HepG2 (cell line): ENCODE results near the gene GNA14. TPM values are rescaled to one million over a fixed set of nuclear protein-coding genes. Genes with fewer than 3 reads are reported as not detected.

Experiments used
- ATAC-seq: fragments of 200-7000 bp; cut with Tn5 transposase; 3 replicates; pipeline ENCODE4 v1.9.1; 2020; ENCODE audit warnings: mild to moderate bottlenecking, moderate library complexity
- BruUV-seq: library from RNA; stranded (reverse); fragments of 400-500 nt; replicated peaks from 2 replicates; lab custom pipeline; 2021; lab: Mats Ljungman, UMichigan
- CTCF ChIA-PET: fragments of 300-600 bp; formaldehyde crosslinking; extraction: SDS; loops from one replicate; lab custom pipeline; 2021; ENCODE audit warnings: low total read pairs, inconsistent platforms, low intra/inter-chr PET ratio; lab: Yijun Ruan, JAX
- POLR2A ChIA-PET: fragments of 350-600 bp; sonication (Branson Sonifier 250); formaldehyde crosslinking; loops from one replicate; lab custom pipeline; 2020; ENCODE audit warnings: antibody characterized with exemption, inconsistent platforms; lab: Yijun Ruan, JAX
- DNase-seq: peaks from one replicate; pipeline ENCODE4 v3.0.0-alpha.2; 2015; ENCODE audit warnings: low spot score
- FAIRE-seq: peaks from 3 replicates; lab custom pipeline; 2011; peaks lifted over from hg19 to GRCh38; lab: Jason Lieb, UNC
- H2AFZ ChIP-seq: one replicate; pipeline ENCODE4 v1.6.1; 2011; ENCODE audit warnings: low read length, inconsistent platforms
- H3K27ac ChIP-seq: fragments of 300-600 bp; 3 replicates; pipeline ENCODE4 v1.8.0; 2011; ENCODE audit warnings: mixed run types, mild to moderate bottlenecking, mixed read lengths, low read length, inconsistent platforms; ENCODE audit not compliant: insufficient read depth; ENCODE audit errors: extremely low read length
- H3K27me3 ChIP-seq, 2 experiments: fragments of 200-600 bp in 1 of 2; 2 replicates in 1 of 2; 3 replicates in 1 of 2; pipeline versions ENCODE4 v1.6.0 to v1.8.0; 2011; ENCODE audit warnings: low read length in 2 of 2, mild to moderate bottlenecking in 2 of 2, moderate library complexity in 2 of 2, inconsistent platforms in 1 of 2; ENCODE audit not compliant: insufficient read depth in 2 of 2, control insufficient read depth in 1 of 2
- H3K36me3 ChIP-seq, 2 experiments: fragments of 200-600 bp in 1 of 2; replicated peaks in 1 of 2; 2 replicates in 1 of 2; 3 replicates in 1 of 2; pipeline versions ENCODE4 v1.5.1 to v1.8.0; 2011; ENCODE audit warnings: low read length in 2 of 2, inconsistent platforms in 1 of 2; ENCODE audit not compliant: insufficient read depth in 2 of 2, control insufficient read depth in 1 of 2
- H3K4me1 ChIP-seq: 2 replicates; pipeline ENCODE4 v1.5.1; 2012; ENCODE audit warnings: low read length, inconsistent platforms; ENCODE audit not compliant: insufficient read depth
- H3K4me2 ChIP-seq: 2 replicates; pipeline ENCODE4 v1.6.0; 2011; ENCODE audit warnings: low read depth, low read length, inconsistent platforms
- H3K4me3 ChIP-seq, 3 experiments: fragments of 200-600 bp in 1 of 3; sonication (generic), shearing (Covaris generic) in 1 of 3; replicated peaks in 1 of 3; 2 replicates each; pipeline ENCODE4 v1.5.1; 2011 to 2016; ENCODE audit warnings: low read length in 3 of 3, inconsistent platforms in 2 of 3, low read depth in 2 of 3, mild to moderate bottlenecking in 2 of 3, control low read depth in 1 of 3, mixed read lengths in 1 of 3; ENCODE audit not compliant: insufficient read depth in 1 of 3
- H3K79me2 ChIP-seq: one replicate; pipeline ENCODE4 v1.6.1; 2011; ENCODE audit warnings: low read length, inconsistent platforms; ENCODE audit not compliant: insufficient read depth
- H3K9ac ChIP-seq: 2 replicates; pipeline ENCODE4 v1.6.0; 2011; ENCODE audit warnings: mild to moderate bottlenecking, low read depth, low read length, inconsistent platforms; ENCODE audit not compliant: insufficient read depth
- H3K9me3 ChIP-seq: 2 replicates; pipeline ENCODE4 v1.5.1; 2012; ENCODE audit warnings: mild to moderate bottlenecking, low read length
- H4K20me1 ChIP-seq: 2 replicates; pipeline ENCODE4 v1.6.0; 2011; ENCODE audit warnings: inconsistent platforms, mild to moderate bottlenecking, low read length, moderate library complexity; ENCODE audit not compliant: insufficient read depth
- KLF12 ChIP-seq: sonication (generic); formaldehyde crosslinking; IDR thresholded peaks from 2 replicates; pipeline ENCODE4 v1.4.0; 2020; ENCODE audit warnings: missing genetic modification reagents, borderline replicate concordance
- NCOA2 ChIP-seq: sonication (generic); formaldehyde crosslinking; IDR thresholded peaks from 2 replicates; pipeline ENCODE4 v1.8.0; 2022; ENCODE audit warnings: inconsistent platforms
- NPAS2 ChIP-seq: sonication (generic); formaldehyde crosslinking; IDR thresholded peaks from 2 replicates; pipeline ENCODE4 v1.8.0; 2022; ENCODE audit warnings: mild to moderate bottlenecking, missing genetic modification reagents, borderline replicate concordance
- PRDM15 ChIP-seq: sonication (generic); formaldehyde crosslinking; IDR thresholded peaks from 2 replicates; pipeline ENCODE4 v1.4.0; 2020; ENCODE audit warnings: missing genetic modification reagents
- THAP11 ChIP-seq: IDR thresholded peaks from 2 replicates; pipeline ENCODE4 v1.6.1; 2016; ENCODE audit warnings: missing biosample characterization, missing genetic modification reagents
- YEATS2 ChIP-seq: sonication (generic); formaldehyde crosslinking; IDR thresholded peaks from 2 replicates; pipeline ENCODE4 v1.4.0; 2020; ENCODE audit warnings: missing genetic modification reagents, borderline replicate concordance
- ZC3H4 ChIP-seq: sonication (generic); formaldehyde crosslinking; IDR thresholded peaks from 2 replicates; pipeline ENCODE4 v1.4.0; 2020; ENCODE audit warnings: missing genetic modification reagents, borderline replicate concordance
- ZHX2 ChIP-seq, 2 experiments: sonication (generic) in 1 of 2; formaldehyde crosslinking in 1 of 2; IDR thresholded peaks; 2 replicates each; pipeline versions ENCODE4 v1.6.1 to v1.9.0; 2014 to 2022; ENCODE audit warnings: antibody characterized with exemption in 1 of 2, borderline replicate concordance in 1 of 2, inconsistent platforms in 1 of 2, low read depth in 1 of 2, missing genetic modification reagents in 1 of 2
- ZNF260 ChIP-seq: sonication (generic); formaldehyde crosslinking; IDR thresholded peaks from 2 replicates; pipeline ENCODE4 v1.4.0; 2020; ENCODE audit warnings: missing genetic modification reagents, low read depth, mild to moderate bottlenecking, borderline replicate concordance
- ZNF343 ChIP-seq: sonication (generic); formaldehyde crosslinking; IDR thresholded peaks from 2 replicates; pipeline ENCODE4 v1.4.0; 2020; ENCODE audit warnings: mild to moderate bottlenecking, missing genetic modification reagents
- ZNF672 ChIP-seq: sonication (generic); formaldehyde crosslinking; IDR thresholded peaks from 2 replicates; pipeline ENCODE4 v1.8.1; 2022; ENCODE audit warnings: missing genetic modification reagents
- ZNF724P ChIP-seq: sonication (generic); formaldehyde crosslinking; IDR thresholded peaks from 2 replicates; pipeline ENCODE4 v1.8.0; 2022; ENCODE audit warnings: missing genetic modification reagents, borderline replicate concordance
- WGBS: methylation state at CpG from one replicate; pipeline ENCODE4 v1.1.6; 2017; ENCODE audit warnings: low lambda C conversion rate; 5-methylcytosine and 5-hydroxymethylcytosine counted together
- in situ Hi-C: cut with HindIII; loops from 2 replicates; pipeline ENCODE4 v1.10.0; 2017; ENCODE audit warnings: low pct_unique_long_range_greater_than_20kb; ENCODE audit not compliant: extremely low pct_ligation_motif_present
- intact Hi-C: fragments of 100-400 bp; cut with micrococcal nuclease; formaldehyde crosslinking; loops from one replicate; pipeline ENCODE4 v1.10.0; 2022; ENCODE audit not compliant: unreplicated experiment
- polyA plus RNA-seq, 8 experiments: library from polyadenylated mRNA; depleted of rRNA in 3 of 8; stranded (reverse) in 7 of 8; unstranded in 1 of 8; fragments of >200 nt; fragmentation: Illumina TruSeq in 4 of 8; extraction: Trizol in 4 of 8; gene quantifications; 2 replicates each; pipeline versions ENCODE4 v1.2.1 to v1.2.3, GENCODE V29; 2011 to 2016; ENCODE audit warnings: low read depth in 4 of 8, missing spikeins in 1 of 8, mixed read lengths in 1 of 8; ENCODE audit not compliant: insufficient read depth in 1 of 8
- total RNA-seq, 5 experiments: library from RNA; depleted of rRNA; stranded (reverse); fragments of >200 nt; fragmentation: Illumina TruSeq; extraction: Trizol; gene quantifications; 2 replicates each; pipeline ENCODE4 v1.2.3, GENCODE V29; 2016; ENCODE audit warnings: low read depth in 1 of 5
- TF ChIP-seq, protein P1 (sequence below): sonication (generic); formaldehyde crosslinking; IDR thresholded peaks from 2 replicates; pipeline ENCODE4 v1.4.0; 2020; ENCODE audit warnings: mild to moderate bottlenecking, low read depth, missing genetic modification reagents

Gene GNA14
- total and polyA plus RNA-seq, 2 of the 13 experiments (the other 11 are each of a cell fraction or from before 2014, with no cell fraction given): not detected

DNA sequence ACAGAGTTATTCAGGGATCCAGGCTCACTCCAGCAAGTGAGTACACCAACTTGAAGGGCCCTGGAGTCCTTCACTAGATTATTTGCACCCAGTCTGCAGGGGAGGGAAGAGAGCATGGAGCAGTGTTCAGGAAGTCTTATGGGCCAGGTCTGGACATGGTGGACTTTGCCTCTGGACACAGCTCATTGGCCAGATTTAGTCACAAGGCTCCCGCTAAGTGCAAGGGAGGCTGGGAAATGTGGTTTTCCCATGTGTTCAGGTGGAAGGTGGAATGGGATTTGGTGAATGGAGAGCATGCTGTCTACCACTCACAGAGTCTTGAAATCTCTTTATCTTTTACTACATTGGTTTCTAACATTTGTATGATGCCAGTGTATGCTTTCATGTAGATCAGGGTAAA lies 200.5 kb downstream of the GNA14 start (continued):
- TF ChIP-seq ZNF724P: no peak
- TF ChIP-seq NCOA2 (CRISPR knock-in tag): no peak
- TF ChIP-seq THAP11 (CRISPR knock-in tag): peak; percentile 77
- TF ChIP-seq PRDM15 (CRISPR knock-in tag): no peak

DNA sequence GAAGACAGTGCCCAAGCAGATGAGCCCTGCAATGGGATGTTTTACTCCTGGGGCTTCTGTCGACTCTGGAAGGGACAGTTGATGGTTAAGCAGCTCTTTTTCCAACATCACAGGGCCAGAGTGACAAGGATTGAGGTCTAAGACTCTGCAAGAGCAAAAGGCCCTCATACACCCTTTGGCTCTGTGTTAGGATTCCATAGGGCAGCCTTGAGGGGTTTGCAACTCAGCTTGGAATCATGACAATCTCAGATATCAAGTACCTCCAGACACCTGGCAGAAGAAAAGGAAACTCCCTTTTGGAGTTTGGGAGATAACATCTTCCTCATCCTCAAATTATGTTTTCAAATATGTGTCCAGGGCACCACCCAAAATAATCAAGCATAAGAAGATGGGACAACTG lies 205.7 kb downstream of the GNA14 start:
- no peak for FAIRE-seq
- WGBS: 0% methylated on average over 1 of the region's 1 CpG
- no peak for TF ChIP-seq ZNF343 (CRISPR knock-in tag)
- no peak for TF ChIP-seq ZHX2 (IDR thresholded peaks at IDR 0.05; ENCODE audit: low read depth)
- TF ChIP-seq ZHX2 (CRISPR knock-in tag; IDR thresholded peaks at IDR 0.05; ENCODE audit: borderline replicate concordance): no peak
- TF ChIP-seq ZC3H4 (CRISPR knock-in tag): no peak
- TF ChIP-seq NPAS2 (CRISPR knock-in tag): no peak
- no peak for TF ChIP-seq YEATS2
- TF ChIP-seq, protein P1, sequence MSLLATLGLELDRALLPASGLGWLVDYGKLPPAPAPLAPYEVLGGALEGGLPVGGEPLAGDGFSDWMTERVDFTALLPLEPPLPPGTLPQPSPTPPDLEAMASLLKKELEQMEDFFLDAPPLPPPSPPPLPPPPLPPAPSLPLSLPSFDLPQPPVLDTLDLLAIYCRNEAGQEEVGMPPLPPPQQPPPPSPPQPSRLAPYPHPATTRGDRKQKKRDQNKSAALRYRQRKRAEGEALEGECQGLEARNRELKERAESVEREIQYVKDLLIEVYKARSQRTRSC (CRISPR knock-in tag): no peak
- no peak for TF ChIP-seq KLF12 (CRISPR knock-in tag)
- TF ChIP-seq ZNF672 (CRISPR knock-in tag): no peak
- no peak for TF ChIP-seq ZNF260 (CRISPR knock-in tag)

More for the DNA sequence above, 205.7 kb downstream of the GNA14 start:
- no TSS peak for BruUV-seq
- H3K4me2 ChIP-seq: no peak overlapping the region
- H4K20me1 ChIP-seq: no peaks in the 10 kb centered on the region
- intact Hi-C loops (no loop called here), in situ Hi-C loops (no loop called here)
- no peak for ATAC-seq
- H3K4me1 ChIP-seq: no peaks in the 10 kb centered on the region
- DNase-seq: no peak
- ChIA-PET POLR2A (no interaction called here), CTCF (no interaction called here)
- H3K27ac ChIP-seq: no peak overlapping the region
- peaks cover under 1% of the 10 kb centered on the region; the same call in 1 of the 2 replicates for H3K9me3 ChIP-seq
- no peaks in the 10 kb centered on the region for H3K36me3 ChIP-seq
- no peak overlapping the region for H3K4me3 ChIP-seq
- H2AFZ ChIP-seq: no peak overlapping the region
- peaks cover 0 to 14% of the 10 kb centered on the region in 2 experiments; a peak in 3 of 5 replicates for H3K27me3 ChIP-seq
- H3K79me2 ChIP-seq: no peaks in the 10 kb centered on the region
- H3K9ac ChIP-seq: no peak overlapping the region
